SK-N-MC (cell line): ENCODE measurements around the gene TCERG1L.

Experiments used
- DNase-seq: peaks from one replicate; pipeline ENCODE4 v3.0.0-alpha.2; 2011; ENCODE audit warnings: low read depth, low spot score
- H3K27ac ChIP-seq: fragments of 200-600 bp; sonication (generic); 2 replicates; pipeline ENCODE4 v1.5.1; 2016; ENCODE audit warnings: mixed run types
- H3K36me3 ChIP-seq: fragments of 200-600 bp; sonication (generic); 2 replicates; pipeline ENCODE4 v1.6.1; 2017; ENCODE audit warnings: antibody characterized with exemption, low read length, mixed read lengths; ENCODE audit not compliant: insufficient read depth
- H3K4me3 ChIP-seq: fragments of 200-600 bp; sonication (generic); 2 replicates; pipeline ENCODE4 v1.5.1; 2016
- H3K9ac ChIP-seq: fragments of 200-600 bp; sonication (generic); 2 replicates; pipeline ENCODE4 v1.8.0; 2017; ENCODE audit warnings: mixed run types, mixed read lengths; ENCODE audit not compliant: insufficient read length
- H3K9me3 ChIP-seq: fragments of 200-600 bp; sonication (generic); 2 replicates; pipeline ENCODE4 v1.6.1; 2017; ENCODE audit warnings: low read depth, mild to moderate bottlenecking, antibody characterized with exemption, low read length, moderate library complexity, mixed read lengths
- EZH2 ChIP-seq: fragments of 200-600 bp; sonication (generic); IDR thresholded peaks from one replicate; pipeline ENCODE4 v1.6.1; 2017; ENCODE audit warnings: antibody characterized with exemption
- FOXP2 ChIP-seq: optimal IDR thresholded peaks from 2 replicates; pipeline ENCODE3; 2011; ENCODE audit warnings: mild to moderate bottlenecking, moderate library complexity; ENCODE audit not compliant: insufficient read depth; ENCODE audit errors: extremely low read length, control extremely low read depth
- POLR2AphosphoS5 ChIP-seq: IDR thresholded peaks from 2 replicates; pipeline ENCODE4 v1.6.1; 2012; ENCODE audit warnings: mild to moderate bottlenecking, low read depth, low read length, borderline replicate concordance

The TCERG1L gene

DNA sequence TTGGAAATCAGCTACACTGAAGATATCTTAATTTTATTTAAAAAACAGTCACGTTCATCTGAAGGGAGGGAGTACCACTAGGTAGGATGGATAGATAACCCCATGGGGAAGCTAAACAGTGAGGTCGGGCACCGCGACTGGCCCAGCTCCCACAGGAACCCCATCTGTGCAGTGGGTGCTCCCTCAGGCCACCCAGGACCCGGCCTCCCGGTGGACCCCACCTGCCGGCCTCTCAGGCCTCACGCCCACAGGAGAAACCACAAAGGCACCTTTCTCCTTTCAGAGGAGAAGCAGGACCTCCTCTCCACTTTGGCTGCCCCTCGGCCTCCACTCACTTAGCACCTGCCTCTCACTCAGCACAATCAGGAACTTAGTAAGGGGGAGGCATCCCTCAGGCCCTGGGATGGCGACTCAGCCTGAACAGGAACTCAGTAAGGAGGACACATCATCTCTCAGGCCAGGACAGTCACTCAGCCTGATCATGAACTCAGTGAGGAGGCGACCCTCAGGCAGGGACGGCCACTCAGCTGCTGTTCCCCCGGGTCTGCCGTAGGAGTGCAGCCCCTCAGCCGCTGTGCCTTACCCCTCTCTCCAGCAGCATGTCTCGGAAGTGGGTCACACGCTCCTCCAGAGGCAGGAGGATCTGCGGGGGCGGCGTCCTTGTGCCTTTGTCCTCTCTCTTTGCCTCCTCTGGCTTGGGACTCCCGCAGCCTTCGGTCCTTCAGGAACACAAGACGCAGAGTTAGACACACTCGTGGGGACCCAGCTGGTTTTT, 195.1 kb downstream of the TCERG1L start:
- no peak for DNase-seq
- Histone ChIP-seq H3K4me3 (no peak overlapping the region), H3K36me3 (no peaks in the 10 kb centered on the region), H3K27ac (no peak overlapping the region), H3K9me3 (no peaks in the 10 kb centered on the region), H3K9ac (no peak overlapping the region)
- TF ChIP-seq POLR2AphosphoS5 (no peak), FOXP2 (no peak), EZH2 (no peak)

DNA sequence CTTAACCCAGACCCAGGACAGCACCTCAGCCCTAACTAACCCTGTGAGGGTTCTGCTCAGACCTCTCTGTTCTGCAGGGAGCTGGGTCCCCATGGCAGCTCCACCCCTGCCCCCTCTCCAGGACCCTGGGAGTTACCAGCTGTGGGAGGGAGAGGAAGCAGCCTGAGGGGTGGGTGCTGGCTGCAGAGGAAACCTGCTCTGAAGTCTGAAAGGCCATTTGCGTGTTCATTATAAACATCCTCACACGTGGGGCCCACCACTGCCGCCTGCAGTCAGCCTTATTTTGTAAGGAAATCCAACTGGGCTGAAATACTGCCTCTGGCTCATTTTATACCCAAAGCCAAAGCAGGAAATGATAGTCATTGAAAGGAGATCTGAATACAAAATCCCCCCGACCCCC, 195.7 kb downstream of the TCERG1L start:
- TF ChIP-seq EZH2 (no peak), POLR2AphosphoS5 (no peak), FOXP2 (no peak)
- Histone ChIP-seq H3K36me3 (no peaks in the 10 kb centered on the region), H3K27ac (no peak overlapping the region), H3K9me3 (no peaks in the 10 kb centered on the region), H3K4me3 (no peak overlapping the region), H3K9ac (no peak overlapping the region)
- no peak for DNase-seq

DNA sequence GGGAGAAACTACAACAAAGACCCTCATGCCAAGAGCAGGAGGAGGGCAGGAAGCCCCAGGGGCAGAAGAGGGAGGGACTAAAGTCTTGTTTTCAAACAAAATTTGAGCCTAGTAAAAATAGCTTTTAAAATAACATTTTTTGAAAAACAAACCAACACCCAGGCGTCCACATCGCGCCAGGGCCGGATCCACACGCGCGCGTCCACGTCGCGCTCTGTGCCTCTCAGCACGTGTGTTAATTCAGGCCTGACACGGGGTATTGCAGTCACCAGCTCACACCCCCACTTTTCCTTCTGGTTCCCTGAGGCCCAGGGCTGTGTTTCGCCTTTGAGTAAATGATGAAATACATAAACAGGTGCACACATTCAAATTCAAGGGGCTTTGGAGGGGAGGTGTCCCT, 196.2 kb downstream of the TCERG1L start:
- no peak overlapping the region for H3K27ac ChIP-seq
- no peak for DNase-seq

DNA sequence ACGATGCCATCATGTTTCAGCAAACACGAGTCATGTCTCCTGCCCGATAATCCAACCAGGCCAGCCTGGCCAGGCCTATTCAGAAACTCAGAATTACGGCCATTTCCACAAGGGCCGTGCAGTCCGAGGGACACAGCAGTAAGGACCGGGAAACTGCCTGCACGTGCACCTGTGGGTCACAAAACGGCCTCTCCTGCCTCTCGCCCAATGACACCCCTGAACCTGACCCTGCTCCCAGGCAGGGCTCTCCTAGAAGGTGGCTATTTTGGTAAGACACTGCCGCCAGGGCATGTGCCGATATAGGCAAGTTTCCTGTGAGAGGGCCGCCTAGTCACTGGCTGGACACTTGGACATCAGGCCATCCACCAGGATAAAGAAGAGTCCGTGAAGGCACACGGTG, 196.7 kb downstream of the TCERG1L start:
- no peak for TF ChIP-seq FOXP2
- TF ChIP-seq EZH2, result no peak
- TF ChIP-seq POLR2AphosphoS5, result no peak
- H3K27ac ChIP-seq, result no peak overlapping the region
- H3K36me3 ChIP-seq, result no peaks in the 10 kb centered on the region
- no peak overlapping the region for H3K9ac ChIP-seq
- H3K9me3 ChIP-seq, result no peaks in the 10 kb centered on the region
- no peak for DNase-seq
- H3K4me3 ChIP-seq, result no peak overlapping the region

More for the DNA sequence above, 196.2 kb downstream of the TCERG1L start:
- H3K9ac ChIP-seq, result no peak overlapping the region
- no peak for TF ChIP-seq POLR2AphosphoS5
- no peak for TF ChIP-seq FOXP2
- no peak for TF ChIP-seq EZH2
- no peak overlapping the region for H3K4me3 ChIP-seq
- H3K9me3 ChIP-seq, result no peaks in the 10 kb centered on the region
- H3K36me3 ChIP-seq, result no peaks in the 10 kb centered on the region

DNA sequence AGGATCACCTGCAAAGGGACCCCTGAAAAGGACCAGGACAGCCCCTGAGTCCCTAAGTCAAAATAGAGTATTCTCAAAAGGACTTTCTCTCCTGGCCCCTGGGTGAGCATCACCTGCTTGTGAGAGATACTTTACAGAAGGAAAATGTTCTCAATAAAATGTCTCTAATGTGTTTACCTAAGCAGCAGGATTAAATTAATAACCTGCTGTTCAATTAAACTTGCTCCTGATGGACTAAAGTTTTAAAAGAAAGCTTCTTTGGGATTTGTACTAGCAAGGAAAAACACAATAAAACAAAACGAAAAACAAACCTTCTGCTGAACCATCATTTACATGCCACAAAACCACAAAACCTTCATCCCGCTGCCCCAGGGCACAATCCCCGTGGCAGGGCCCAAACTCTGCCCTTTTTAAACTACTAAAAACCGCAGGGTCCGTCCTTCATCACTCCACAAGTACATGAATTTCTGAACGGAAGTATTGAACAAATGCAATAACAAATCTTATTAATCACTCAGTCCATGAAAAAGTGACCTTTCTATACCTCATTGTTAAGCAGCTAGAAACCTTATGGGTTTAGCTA, 197.7 kb downstream of the TCERG1L start:
- no peaks in the 10 kb centered on the region for H3K36me3 ChIP-seq
- H3K4me3 ChIP-seq, result no peak overlapping the region
- DNase-seq, result no peak
- H3K27ac ChIP-seq, result no peak overlapping the region
- H3K9ac ChIP-seq, result no peak overlapping the region
- H3K9me3 ChIP-seq, result no peaks in the 10 kb centered on the region
- TF ChIP-seq EZH2, result no peak
- TF ChIP-seq POLR2AphosphoS5, result no peak
- no peak for TF ChIP-seq FOXP2

DNA sequence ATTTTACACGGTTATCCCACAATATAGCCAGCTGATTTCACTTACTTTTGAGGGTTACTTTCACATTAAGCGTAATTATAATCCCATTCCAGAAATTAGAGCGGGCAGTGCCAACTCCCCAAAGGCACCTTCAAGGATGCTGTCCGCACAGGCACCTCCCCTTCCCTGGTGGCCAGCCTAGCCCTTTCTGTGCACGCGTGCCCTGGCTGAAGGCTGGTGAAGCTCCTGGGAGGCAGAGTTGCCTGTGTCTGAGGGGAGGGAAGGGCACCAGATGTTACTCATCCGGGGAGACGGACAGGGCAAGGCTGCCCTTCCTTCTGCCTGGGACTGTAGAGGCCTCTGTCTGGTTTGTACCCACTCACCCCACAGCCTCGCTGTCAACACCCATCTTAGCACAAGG, 198.4 kb downstream of the TCERG1L start:
- Histone ChIP-seq H3K4me3 (no peak overlapping the region), H3K9ac (no peak overlapping the region), H3K9me3 (no peaks in the 10 kb centered on the region), H3K36me3 (no peaks in the 10 kb centered on the region), H3K27ac (no peak overlapping the region)
- DNase-seq, result no peak
- TF ChIP-seq FOXP2, result no peak

DNA sequence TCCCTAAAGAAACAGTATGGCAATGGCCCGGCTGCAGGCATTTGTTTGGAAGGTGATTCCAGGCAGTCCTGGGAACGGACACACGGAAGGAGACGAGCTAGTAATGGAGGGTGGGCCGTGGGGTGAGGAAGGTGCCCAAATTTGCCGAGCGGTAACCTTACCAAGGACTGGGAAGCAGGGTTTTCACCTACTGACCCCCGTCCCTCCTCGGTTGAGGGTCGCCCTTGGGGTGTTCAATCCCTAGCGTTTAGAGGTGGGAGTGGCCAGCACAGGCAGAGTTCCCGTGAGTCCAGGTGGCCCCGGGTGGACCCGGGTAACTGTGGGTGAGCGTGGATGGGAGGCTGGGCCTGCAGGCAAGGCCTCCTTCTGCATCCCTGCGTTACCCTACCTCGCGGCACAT, 198.8 kb downstream of the TCERG1L start:
- Histone ChIP-seq H3K27ac (no peak overlapping the region), H3K4me3 (no peak overlapping the region), H3K36me3 (no peaks in the 10 kb centered on the region), H3K9ac (no peak overlapping the region), H3K9me3 (no peaks in the 10 kb centered on the region)
- no peak for DNase-seq
- TF ChIP-seq POLR2AphosphoS5, result no peak
- no peak for TF ChIP-seq EZH2

DNA sequence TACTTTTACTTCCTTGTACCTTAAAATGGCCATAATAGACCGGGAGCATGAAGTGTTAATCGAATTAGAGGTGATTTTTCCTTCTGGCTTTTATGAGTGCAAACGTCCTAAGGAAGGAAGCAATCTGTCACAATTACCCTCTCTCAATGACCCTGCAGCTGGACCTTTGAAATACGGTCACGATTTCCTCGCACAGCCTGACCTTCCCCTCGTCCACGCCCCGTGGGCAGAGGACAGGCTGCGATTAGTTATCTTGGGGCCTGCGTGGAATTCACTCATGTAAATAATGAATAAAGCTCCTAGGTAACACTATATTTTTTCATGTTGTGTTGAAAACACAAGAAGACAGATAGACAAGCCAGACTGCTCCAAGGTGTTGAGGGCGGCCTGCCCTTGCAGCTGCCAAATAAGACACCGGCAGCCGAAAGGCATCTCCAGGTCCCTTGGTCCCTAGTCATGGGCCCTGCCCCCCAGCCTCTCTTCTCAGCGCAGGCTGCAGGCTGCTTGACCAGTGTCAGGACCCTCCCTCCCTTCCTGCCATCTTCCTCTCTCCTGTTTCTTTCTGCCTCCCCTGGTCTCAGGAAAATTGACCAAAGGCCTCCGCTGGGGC, 199.9 kb downstream of the TCERG1L start:
- TF ChIP-seq POLR2AphosphoS5 (no peak), EZH2 (no peak)
- no peak for DNase-seq
- Histone ChIP-seq H3K36me3 (no peaks in the 10 kb centered on the region), H3K27ac (no peak overlapping the region), H3K9ac (no peak overlapping the region), H3K4me3 (no peak overlapping the region), H3K9me3 (no peaks in the 10 kb centered on the region)

DNA sequence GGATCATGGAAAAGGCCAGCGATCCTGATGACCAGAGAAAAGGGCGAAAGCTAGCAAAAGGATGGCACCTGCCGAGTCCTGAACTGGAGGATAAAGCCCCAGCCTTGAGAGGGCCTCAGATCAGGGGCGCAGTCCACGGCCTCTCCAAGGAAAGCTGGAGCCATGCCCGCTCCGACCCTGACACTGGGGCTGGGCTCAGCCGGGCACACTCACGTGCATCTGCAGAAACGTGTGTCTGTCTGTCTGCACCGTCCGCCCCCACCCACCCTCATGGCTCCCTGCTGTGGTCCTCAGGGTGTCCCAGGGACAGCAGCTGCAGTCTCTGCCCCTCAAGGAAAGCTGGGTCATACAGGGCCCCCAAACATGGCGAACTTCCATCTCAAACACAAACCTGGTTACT, 200.5 kb downstream of the TCERG1L start:
- DNase-seq, result no peak
- Histone ChIP-seq H3K9ac (no peak overlapping the region), H3K36me3 (no peaks in the 10 kb centered on the region), H3K4me3 (no peak overlapping the region), H3K27ac (no peak overlapping the region), H3K9me3 (no peaks in the 10 kb centered on the region)
- no peak for TF ChIP-seq FOXP2
